HG02870 (cell line): ENCODE measurements around the gene PC.

Source experiments
- ATAC-seq: cut with Tn5 transposase; IDR thresholded peaks from one replicate; pipeline ENCODE4 v1.9.1; 2021; ENCODE audit warnings: mild to moderate bottlenecking, moderate library complexity; ENCODE audit not compliant: unreplicated experiment

The PC gene

DNA sequence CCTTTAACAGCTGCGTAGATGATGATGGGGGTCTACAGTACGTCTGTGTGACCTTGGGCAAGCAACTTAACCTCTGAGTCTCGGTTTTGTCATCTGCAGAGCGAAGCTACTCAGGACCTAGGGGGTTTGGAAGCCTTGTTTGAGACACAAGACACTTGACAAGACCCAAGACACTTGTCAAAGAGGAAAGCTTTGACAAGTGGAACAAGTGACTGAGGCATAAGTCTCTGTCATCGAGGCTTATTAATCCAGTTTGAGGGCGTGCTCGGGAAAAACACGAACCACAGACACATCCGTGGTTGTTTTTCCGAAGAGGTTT, 732 bp upstream of the PC start:
- no peak for ATAC-seq

DNA sequence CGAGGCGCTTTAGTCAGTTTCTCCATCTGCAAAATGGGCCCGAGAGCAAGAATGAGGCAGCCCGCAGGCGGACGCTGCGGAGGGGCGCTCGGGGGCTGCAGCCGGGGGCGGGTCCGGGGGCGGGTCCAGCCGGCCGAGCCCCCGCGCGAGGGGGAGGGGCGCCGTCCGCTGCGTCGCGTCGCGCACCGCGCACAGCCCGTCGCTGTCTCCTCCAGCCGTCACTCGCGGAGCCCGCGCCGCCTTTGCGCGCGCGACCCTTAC, 282 bp downstream of the PC start:
- ATAC-seq, result no peak

DNA sequence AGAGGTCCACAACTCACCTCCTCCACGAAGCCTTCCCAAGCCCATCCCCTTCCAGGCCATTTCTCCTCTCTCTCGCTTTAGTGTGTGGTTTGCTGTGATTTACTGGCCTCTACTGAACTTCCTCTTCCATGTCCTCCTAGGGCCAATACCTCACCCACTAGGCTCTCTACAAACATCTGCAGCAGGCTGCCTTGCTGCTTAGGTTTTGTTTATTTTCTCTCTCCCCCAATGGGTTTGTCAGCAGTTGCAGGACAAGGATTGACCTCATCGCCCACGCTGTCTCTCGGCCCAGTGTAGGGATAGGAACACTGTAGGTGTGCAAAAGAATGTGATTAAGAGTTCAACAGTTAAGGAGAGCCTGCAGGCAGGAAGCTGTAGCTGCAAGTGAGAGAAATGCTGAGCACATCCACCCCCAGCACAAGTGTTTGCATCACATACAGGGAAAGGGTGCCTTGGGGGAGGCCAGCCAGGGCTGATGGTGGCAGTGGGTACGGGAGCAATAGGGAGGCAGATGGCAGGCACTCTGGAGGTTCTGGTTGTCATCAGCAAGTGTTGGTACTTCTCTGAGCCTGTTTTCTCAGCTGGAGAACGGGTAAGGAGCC, 1.4 kb downstream of the PC start:
- no peak for ATAC-seq

DNA sequence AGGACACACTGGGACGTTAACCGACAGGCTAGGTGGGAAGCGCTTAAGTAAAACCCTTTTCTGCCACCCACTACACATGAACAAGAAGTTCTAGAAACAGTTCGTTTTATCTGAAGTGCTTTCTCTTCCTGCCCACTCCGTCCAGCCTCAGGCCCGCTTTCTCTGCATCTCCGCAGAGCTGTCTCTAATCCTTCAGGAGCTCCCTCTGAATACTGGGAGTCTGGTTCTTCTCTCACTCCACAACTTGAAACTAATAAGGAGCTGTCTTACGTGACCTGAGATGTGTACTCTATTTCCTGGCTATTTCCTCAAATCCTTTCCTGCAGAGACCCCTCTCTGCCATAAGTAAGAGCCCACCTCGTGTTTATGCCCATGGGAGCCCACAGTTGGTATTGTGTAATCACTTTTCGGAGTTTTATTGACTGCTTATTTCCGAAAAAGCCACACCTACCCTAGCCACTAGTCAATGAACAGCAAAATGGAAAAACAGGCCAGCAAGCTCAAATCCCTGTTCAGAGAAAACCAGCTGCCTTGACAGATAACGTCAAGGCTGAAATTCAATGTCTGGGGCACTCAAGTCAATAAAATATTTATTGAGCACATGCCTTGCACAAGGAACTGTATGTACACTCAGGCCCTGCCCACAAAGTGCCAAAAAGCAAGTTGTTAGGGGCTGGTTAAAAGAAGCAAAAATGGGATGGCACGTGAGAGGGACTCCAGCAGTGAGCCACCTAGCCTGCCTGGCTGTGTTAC, 4.9 kb downstream of the PC start:
- no peak for ATAC-seq

DNA sequence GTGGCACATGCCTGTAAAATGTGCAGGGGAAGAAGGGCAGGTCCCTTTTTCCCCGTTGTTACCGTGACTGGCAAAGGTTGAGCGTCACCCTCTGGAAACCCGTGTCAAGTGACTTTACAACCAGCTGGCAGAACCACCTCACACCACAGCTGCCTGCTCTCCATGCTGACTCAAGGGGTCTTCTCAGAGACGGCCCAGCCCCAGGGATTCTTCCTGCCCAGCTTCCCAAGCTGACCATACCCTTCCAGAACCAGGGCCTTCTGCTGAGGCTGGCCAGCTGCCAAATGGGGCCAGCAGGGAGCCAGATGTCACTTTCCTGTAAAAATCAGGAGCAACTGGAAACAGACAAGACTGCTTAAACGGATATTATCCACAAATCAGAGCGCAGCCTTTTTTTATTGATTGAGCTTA, 6.3 kb downstream of the PC start:
- ATAC-seq, result no peak

DNA sequence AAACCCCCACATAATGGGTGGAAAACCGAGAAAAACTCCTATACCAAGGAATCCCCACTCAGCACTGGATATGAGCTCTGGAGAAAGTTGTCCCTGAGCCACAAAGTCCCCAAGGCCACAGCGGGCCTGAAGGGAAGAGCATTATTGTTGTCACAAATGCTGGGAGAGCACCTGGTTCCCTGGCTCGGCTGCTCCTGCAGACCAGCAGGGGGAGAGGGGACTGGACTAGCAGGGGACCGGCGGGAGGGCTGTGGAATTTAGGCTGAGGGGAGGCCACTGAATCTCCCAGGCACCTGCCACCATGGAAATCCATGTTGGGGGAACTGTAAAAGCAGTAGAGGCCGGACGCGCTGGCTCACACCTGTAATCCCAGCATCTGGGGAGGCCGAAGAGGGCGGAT, 7.0 kb downstream of the PC start:
- ATAC-seq, result no peak

DNA sequence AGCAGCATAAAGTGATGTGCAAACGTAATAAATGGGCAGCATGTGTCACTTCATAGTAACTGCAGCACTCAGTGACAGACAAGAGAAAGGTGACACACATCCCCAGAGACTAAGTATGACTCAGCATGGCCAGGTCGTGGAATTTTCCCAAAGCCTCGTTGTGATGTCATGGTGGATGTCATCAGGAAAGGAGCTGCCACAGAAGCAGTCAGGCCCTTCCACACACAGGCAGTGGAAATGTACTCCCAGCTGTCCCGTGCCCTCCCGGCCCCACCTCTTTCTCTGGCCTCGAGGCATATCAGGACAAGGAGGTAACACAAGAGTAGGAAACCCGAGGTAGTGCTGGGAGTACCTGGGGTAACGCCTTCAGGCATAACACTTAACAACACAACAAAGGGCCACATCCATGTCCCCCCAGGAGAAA, 8.1 kb downstream of the PC start:
- no peak for ATAC-seq

DNA sequence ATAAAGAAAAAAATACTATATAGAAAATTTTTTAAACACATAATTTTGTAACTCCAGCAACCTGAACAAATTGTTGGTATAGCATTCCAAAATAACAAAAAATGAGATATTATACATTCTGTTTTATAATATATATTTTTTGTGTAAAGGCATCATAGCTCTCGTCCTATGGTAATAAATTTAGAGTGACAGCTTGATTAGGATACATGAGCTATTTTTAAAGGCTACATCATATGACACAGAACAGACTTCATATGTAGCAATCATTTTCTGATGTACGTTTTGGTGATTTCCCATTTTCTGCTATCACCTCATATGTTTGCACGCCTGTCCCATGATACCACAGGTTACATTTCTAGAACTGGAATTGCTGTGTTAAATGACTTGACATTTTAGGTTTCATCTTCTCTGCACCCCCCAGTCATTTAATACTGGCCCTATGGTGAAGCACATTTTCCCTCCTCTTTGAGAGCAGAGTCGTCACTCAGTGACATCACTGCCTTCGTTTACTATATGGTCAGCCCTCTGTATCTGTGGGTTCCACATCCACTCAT, 19.5 kb downstream of the PC start:
- no peak for ATAC-seq

DNA sequence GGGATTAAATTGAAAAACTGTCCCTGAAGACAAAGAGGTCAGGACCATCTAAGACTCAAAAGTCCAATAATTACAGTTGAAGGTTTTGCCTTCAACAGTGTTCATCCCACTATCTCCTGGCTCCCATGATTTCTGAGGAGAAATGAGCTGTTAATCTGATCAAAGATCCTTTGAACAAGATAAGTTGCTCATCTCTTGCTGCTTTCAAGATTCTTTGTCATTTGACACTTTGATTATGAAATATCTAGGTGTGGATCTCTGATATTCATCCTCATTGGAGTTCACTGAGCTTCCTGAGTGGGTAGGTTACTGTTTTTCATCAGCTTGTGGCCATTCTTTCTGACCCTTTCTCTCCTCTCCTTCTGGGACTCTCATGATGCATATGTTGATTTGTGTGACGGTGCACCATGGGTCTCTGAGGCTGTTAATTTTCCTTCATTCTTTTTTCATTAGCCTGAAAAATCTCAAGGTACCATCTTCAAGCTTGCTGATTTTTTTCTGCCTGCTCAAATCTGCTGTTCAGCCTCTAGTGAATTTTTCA, 20.9 kb downstream of the PC start:
- ATAC-seq, result no peak

DNA sequence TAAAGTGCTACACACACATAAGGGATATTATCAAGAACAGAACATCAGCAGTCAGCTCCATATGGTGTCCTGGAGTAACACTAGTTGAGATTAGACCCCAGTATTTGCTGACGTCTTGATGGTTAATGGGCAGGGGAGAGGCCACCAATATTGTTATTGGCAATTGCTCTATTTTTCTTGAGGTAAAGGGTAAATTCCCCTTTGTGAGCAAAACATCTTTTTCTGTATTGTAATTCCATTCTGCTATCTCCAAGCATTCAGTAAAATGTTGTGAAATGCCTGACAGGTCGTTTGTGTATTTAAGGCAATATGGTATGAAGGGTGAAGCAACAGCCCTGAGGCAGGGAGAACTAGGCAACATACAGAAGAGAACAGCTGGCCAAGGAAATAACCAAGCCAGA, 21.9 kb downstream of the PC start:
- no peak for ATAC-seq

DNA sequence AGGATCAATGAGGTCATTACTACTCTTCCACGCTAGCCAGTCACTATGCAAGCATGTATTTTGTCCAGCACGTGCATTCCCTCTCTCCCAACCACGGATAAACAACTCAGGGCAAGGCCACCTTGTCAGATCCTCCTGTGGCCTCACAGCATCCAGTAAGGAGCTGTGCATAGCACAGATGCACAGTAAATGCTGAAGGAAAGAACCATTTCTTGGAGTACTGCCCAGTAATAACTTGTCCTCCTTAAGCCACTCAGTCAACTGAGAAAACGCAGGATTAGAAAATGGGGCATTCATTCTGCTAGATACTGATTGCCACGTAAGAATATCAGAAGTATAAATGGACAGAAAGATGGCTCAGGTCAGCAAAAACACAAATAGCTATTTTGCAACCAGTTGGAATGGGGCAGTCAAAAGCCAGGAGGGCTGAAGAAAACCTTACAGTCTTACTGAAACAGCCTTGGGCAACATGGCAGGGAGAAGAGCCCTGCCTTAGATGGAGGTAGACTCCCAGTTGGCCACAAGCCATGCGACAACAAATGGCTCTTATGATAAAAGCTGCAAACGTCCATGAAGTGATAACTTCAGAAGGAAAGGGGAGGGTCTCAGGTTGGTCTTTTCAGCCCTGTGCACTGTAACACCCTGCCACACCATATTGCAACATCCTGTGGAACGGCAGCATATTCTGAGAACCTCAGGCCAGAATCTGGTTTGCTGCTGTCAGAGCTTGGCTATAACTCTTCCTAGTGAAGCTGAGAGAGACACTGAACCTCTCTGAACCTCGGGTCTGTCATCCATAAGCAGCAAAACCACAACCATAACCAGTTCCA, 23.0 kb downstream of the PC start:
- ATAC-seq, result no peak

DNA sequence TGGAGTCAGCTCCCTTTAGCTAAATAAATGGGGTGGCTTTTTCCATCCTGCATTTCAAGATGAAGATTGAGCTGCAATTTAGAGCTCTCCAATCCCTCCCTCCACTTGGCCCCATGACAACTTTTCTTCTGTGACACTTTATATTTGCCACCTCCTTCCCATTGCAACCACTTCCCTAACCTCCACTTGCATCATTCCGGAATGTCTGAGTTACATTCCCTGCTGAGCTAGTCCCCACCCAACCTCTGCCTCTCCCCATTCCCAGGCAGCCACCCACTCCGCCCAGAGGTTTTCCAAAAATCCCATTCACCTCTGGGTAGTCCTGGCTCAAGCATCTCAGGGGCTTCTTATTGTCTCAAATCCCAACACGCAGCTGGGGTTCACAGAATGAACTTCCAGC, 24.7 kb downstream of the PC start:
- ATAC-seq, result no peak

DNA sequence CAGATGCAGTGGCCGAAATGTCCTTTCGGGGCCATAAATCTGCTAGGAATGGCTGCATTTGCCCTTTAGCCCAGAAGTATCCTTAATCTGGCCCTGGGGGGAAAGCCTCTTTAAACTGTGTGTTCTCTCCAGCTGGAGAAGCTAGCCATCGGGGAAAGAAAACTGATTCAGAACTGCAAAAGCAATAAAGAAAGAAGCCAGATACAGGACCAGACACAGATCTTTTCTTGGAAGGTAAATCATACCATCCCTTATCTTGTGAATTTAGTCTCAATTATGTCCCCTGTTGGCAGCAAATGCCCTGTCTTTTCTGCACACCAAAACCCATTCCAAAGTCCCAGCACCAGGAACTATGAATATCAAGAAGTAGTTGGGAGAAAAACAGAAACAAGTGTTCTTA, 25.6 kb downstream of the PC start:
- ATAC-seq, result no peak

DNA sequence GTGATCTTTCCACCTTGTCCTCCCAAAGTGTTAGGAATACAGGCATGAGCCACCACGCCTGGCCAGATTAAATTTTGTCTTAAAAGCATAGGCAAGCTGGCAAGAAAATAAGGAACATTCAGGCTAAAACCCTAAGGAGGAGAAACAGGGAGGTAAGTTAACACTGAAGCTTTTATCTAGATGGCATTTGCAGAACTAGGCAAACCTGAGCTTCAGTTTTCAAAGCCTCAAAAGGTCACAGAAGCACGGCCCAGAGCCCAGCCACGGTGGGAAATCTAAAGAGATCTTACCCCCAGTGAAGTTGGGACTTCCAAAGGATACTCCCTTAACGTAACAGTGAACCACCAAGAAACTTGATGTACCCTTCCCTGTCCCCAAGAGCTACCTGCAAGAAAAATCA, 28.4 kb downstream of the PC start:
- ATAC-seq, result no peak

DNA sequence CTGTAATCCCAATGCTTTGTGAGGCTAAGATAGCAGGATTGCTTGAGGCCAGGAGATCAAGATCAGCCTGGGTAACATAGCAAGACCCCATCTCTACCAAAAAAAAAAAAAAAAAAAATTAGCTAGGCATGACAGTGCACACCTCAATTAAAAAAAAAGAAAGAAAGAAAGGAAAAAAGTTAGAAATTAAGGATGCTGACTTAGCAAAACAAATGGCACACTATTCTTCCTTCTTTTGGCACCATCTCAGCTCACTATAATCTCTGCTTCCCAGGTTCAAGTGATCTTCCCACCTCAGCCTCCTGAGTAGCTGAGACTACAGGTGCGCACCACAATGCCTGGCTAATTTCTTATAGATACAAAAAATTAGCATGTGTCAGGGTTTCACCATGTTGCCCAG, 33.9 kb downstream of the PC start:
- ATAC-seq, result no peak

DNA sequence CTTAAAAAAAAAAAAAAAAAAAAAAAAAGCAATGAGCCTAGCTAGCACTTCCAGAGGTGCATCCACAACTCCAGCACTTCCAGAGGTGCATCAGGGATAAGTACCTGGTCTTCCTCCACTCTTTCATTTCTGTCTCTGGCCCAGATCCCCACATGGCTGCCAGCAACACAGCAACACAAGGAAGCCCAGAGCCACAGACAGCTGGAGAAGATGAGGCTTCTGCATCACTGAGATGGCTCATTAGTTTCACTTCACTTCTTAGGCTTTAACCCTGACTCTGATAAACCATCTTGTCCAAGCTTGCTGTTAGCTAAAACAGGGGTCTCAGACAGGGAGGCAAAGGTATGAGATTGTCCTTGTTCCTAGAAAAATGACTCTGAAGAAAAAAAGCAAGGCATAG, 35.6 kb downstream of the PC start:
- ATAC-seq, result no peak

DNA sequence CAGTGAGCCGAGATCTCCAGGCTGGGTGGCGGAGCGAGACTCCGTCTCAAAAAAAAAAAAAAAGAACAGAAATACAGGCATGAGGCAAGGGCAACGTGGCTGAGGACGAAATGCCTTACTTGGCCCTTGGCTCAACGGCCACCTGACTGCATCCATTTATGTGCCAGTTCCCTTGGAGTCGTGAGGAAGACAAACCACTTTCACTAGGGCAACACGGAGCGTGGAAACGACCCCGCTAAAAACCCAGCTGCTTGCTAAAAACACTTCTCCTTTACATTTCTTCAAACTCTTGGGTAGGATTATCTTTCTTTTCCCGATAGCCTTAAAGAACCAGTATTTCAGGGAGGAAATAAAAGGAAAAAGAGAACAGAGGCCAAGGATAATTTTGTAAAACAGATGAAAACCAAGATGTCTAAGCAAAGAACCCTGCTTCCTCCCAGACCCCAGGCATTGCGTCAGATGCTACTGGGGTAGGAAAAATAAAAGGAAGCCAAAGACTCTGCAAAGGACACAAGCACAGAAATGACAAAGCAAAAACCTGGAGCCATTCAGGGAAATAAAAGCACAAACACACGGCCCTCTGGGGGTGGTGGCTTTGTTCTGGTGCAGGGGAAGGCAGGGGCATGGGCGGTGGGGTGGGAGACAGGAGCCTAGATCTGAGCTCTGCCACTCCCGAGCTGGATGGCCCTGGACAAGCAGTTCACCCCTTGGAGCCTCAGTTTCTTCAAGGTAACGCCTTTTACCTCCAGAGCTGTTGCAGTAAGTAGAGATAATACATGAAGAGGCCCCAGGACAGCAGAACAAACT, 37.0 kb downstream of the PC start:
- no peak for ATAC-seq

DNA sequence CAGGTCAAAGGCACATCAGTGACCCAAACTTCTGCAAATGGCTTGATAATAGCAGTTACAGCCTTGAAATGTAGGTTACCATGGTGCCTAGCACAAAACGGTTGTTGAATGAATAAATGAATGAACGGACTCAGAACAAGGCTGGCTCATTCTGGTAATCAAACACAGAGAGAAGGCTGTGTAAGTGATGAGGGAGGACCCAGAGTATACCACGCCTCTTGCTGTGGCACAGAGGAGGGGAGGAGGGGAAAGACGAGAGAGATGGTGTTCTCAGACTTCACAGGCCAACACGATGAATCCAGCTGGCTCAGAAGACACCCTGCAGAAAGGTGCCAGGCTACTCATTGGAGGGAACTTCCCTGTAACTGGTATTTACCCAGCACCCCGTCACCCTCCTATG, 38.3 kb downstream of the PC start:
- ATAC-seq, result no peak

DNA sequence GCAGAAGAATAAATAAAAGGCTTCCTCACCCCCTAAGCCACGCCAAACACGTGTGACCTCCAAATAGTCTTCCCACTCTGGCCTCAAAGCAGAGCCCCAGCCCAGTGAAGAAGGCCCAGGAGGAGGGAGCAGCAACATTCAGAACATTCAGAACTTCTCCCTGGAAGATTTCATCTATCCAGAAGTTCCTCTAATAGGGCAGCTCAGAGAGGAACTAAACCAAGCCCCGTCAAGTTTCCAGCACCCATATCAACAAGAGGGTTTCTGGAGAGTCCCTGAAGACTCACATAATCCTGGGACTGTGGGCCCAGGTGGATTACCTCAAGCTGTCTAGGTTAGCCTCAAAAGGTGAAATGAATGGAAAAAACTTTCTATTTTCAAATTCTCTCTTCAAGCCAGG, 39.4 kb downstream of the PC start:
- ATAC-seq, result no peak

DNA sequence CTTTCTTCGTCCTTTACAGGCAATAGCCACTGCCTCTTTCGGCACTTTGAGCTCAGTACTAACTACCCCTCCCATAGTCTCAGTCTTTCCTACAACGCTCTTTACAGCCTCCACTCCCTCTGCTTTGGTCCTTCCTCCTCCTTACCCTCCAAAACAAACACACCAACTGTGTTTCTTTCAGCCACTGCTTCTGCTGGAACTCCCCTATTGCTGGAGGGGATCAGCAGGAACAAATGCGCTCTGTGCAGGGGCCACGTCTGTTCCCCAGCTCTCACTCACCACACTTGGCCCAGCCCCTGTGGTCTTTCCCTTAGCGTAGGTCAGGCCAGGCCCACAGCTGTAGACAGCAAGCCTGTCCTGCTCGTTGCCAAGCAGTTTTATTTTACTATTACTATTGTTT, 42.3 kb downstream of the PC start:
- no peak for ATAC-seq
